GM21526 (cell line): ENCODE data around the gene TYW1.
"Not testable (repeated sequence)": the region's sequence is repeated elsewhere in the genome, so short reads cannot be mapped to it uniquely, and the experiment has no call there.

Source experiments
- ATAC-seq: cut with Tn5 transposase; IDR thresholded peaks from one replicate; pipeline ENCODE4 v1.9.1; 2021; ENCODE audit warnings: moderate library complexity; ENCODE audit not compliant: unreplicated experiment, low FRiP score

Gene TYW1

DNA sequence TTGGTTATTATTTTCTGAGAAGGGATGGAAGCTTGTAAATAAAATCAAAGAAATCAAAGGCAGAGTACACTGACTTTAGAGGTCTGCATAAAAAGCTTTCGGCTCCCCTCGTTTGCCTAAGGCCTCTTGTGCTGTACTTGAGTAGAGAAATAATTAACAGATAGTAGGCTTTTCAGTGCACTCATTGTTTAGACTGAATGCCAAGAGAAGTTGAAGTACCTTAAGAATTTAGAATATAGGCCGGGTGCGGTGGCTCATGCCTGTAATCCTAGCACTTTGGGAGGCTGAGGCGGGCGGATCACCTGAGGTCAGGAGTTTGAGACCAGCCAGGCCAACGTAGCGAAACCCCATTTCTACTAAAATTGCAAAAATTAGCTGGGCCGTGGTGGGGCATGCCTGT, 232.4 kb downstream of the TYW1 start:
- not testable (repeated sequence) for ATAC-seq

DNA sequence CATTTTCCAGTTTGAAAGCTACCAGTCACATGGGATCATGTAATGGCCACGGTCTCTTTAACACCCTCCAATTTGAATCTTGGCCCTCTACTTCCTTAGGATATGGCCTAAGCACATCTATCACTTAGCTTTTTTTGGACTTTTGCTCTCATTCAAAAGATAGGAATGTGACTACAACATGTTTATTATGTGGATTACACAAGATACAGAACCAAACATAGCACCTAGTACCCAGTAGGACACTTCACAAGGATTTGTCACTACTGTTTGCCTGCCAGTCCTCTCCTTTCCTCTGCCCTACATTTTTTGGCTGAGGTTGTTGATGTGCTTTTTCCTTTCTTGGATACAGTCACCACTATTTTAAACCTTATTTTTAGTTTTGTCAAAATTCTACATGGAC, 233.4 kb downstream of the TYW1 start:
- ATAC-seq = not testable (repeated sequence)

DNA sequence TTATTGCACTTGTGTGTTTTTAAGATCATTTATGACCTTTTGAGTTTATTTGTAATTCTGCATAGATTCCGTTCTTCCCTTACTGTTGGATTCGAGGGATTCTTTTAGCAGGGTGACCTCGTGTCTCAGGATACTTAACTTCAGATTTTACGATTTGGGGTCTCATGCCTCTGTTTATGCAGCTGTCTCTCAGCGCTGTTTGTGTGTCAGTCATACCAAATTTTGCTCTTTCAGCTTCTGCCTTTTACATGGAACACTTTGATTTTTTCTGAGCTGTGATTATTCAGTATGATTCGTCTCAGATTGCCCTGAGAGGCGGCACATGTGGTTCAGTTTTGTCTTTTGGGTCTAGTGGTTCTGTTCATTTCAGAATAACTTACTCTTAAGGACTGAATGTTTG, 236.9 kb downstream of the TYW1 start:
- not testable (repeated sequence) for ATAC-seq

DNA sequence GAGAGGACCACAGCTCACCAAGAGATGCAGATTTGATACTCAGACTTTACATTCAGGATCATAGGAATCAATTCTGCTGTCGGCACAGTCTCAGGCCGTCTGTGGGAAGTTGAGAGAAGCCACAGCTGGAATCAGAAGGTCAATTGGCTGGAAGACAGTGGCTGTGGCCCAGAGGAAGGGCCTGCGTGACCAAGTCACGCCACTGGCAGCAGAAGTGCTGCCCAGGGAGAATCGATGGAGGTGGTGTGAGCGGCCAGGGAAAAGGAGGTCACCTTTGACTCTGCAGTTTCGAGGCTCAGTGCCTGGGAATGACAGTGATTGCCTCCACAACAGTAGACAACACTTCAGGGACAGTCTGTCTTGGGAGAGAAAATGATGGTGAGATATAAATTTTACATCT, 239.6 kb downstream of the TYW1 start:
- not testable (repeated sequence) for ATAC-seq

DNA sequence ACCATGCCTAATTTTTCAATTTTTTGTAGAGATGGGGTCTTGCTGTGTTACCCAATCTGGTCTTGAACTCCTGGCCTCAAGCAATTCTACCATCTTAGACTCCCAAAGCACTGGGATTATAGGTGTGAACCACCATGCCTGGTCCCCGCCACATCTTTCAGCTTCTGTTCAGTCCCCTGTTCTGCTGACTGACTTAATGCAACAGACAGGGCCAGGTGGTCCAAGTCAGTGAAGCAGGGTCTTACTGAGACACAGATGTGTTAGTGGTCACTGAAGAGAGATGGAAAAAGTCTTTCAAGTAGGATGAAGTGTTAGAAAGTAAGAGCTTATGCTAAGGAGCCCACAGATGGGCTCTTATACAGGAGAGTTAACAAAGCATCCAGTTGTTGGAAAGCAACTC, 246.2 kb downstream of the TYW1 start:
- not testable (repeated sequence) for ATAC-seq

DNA sequence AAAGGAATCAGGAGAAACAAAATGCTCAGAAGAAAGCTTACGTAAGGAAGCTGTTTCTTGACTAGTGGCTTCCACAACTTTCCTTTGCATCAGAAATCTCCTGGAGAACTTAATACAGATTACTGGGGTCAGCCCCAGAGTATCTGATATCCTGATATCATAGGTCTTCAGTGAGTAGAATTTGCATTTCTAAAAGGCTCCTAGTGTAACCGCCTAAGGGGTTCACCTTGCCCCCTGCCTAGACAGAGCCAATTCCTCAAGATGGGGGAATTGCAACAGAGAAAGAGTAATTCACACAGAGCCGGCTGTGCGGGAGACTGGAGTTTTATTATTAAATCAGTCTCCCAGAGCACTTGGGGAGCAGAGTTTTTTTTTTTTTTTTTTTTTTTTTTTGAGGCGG, 251.7 kb downstream of the TYW1 start:
- not testable (repeated sequence) for ATAC-seq

DNA sequence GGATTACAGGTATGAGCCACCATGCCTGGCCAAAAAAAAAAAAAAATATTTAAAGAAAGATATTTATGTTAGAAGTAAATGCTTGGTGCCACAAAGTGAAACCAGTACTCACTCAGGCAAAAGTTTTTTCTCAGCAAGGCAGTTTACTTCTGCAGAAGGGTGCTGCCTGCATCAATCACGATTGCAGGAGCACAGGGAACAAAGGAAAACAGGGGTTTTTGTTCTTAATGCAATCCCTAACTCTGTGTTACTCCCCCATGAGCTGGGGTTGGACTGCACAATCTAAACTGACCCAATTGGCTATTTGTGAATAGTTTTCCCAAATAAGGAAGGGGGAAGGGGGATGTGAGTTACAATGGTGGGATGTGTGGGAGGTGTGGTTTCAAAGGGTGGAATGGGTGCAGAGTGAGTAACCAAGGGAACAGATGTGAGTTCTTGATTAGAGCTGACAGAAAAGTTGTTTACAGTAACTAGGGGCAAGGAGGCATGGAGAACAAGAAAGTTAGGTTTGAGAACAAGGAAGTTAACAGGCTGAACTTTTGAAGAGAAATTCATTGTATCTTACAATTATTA, 255.4 kb downstream of the TYW1 start:
- no peak for ATAC-seq

DNA sequence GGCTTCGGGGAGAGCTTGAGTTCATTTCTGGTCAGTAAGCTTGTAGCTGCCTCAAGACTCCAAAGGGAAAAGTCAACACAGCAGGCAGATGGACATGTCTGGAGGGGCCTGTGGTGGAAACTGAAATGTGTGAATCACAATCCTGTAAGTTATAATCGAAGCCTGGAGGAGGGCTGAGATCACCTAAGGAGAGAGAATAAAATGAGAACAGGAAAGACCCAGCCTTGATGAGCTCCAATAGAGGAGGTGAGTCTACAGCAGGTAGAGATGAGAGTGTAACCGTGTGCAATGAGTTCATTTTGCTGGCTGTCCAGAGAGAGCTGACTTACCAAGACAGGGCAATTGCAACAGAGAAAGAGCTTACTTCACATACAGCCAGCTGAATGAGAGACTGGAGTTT, 258.4 kb downstream of the TYW1 start:
- ATAC-seq = not testable (repeated sequence)

DNA sequence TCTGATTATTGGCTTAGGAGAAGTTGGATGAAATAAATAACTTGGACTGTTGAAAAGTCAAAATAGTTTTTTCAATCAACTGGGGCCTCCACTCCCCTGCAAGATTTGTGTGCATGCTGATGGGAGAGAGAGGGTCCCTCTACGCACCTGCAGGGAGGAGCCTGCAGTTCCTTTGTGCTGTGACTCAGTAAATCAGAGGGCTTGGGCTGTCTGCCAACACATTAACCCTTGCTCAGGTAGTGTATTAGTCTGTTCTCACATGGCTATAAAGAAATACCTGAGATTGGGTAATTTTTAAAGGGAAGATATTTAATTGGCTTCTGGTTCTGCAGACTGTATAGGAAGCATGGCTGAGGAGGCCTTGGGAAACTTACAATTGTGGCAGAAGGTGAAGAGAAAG, 261.1 kb downstream of the TYW1 start:
- not testable (repeated sequence) for ATAC-seq

DNA sequence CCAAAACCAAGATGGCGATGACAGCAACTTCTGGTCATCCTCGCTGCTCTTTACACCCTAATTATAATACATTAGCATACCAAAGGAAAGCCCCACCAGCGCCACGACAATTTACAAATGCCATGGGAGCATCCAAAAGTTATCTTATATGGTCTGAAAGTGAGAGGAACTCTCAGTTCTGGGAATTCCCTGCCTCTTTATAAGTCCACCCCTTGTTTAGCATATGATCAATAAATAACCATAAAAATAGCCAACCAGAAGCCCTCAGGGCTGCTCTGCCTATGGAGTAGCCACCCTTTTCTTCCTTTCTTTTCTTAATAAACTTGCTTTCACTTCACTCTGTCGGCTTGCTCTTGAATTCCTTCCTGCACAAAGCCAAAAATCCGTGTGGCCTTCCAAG, 262.7 kb downstream of the TYW1 start:
- not testable (repeated sequence) for ATAC-seq

DNA sequence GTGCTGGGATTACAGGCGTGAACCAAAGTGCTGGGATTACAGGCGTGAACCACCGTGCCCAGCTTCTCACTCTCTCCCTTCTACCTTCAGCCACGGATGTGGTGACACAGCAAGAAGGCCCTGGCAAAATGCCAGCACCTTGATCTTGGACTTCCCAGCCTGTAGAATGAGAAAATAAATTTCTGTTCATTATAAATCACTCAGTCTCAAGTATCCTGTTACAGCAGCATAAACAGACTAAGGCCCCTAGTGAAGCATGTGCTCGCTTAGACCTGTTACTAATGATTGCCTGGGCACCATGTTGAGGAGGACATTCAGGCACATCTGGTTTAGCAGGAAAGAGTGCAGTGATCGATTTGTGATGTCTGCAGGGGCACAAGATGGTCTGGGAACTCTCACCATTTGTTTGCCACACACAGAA, 263.5 kb downstream of the TYW1 start:
- not testable (repeated sequence) for ATAC-seq

DNA sequence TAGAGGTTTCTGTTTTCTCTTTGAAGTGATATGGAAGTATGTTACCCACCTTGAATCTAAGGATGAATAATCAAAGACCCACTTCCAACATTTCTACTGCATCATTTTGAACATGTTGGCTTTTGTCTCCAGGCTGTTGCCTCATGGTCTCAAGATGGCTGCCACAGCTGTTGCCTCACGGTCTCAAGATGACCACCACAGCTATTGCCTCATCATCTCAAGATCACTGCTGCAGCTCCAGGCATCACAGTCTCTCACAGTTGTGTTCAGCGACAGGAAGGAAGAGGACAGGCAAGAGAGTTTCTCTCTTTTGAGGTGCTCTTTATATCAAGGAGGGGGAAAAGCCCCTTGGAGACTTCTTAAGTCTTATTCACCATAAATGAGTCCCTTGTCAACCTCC, 267.4 kb downstream of the TYW1 start:
- ATAC-seq = not testable (repeated sequence)

DNA sequence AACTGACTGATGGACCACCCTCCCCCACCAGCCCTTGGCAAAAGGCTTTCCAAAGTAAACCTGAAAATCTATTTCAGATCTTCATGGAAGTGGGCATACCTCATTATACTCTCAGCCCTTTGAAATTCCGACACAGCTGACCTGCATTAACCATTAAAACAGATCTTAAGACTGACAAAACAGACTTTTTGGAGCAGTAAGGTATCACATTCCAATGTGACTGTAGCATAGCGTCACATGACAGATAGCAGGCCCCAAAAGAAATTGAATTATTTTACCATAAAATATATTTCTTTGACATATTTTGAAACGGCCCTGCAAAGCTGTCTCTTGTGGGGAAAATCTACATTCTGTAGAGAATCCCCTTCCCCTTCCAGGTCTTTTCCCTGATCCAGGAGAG, 269.4 kb downstream of the TYW1 start:
- ATAC-seq = not testable (repeated sequence)

DNA sequence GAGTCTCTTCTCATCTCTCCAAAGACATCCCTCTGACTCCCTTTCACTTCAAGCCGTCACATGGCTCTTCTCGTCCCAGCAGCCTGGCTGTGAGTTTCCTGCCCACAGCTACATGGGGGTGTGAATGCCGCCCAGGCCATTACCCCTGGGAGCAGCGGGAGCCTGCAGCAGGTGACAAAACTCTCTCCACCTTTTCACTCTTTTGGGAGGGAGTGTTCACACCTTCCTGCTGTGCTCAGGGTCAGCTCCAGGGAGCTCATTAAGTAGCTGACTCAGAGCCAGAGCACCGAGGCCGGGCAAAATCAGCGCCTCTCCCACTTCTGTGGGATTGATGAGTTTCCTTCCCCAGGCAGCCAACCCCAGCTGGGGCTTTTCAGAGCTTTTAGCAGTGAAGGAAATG, 271.3 kb downstream of the TYW1 start:
- no peak for ATAC-seq

DNA sequence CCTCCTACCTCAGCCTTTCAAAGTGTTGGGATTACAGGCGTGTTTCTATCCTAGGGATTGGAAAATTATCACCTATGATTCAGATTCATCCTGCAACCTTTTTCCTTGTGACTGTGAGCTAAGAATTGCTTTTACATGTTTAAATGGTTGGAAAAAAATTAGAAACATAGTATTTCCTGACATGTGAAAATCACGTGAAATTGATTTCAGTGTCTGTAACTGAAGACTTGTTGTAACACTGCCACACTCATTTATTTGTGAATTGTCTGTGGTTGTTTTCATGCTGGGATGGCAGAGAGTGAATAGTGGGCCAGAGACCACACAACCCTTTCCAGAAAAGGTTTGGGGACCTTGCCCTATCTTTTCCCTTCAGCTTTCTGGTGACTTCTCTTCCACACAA, 273.3 kb downstream of the TYW1 start:
- not testable (repeated sequence) for ATAC-seq
